K562 (cell line): ENCODE data around the gene RRAGD. TPM values are rescaled to one million over a fixed set of nuclear protein-coding genes. Genes with fewer than 3 reads are reported as not detected.

Source experiments
- BCOR ChIP-seq: fragments of 450-650 bp; IDR thresholded peaks from 2 replicates; pipeline ENCODE4 v1.6.1; 2016
- HOXB6 ChIP-seq: fragments of 250-450 bp; sonication (Bioruptor Pico); IDR thresholded peaks from 2 replicates; pipeline ENCODE4 v1.5.1; 2022; ENCODE audit warnings: mild to moderate bottlenecking, borderline replicate concordance
- MTF1 ChIP-seq: fragments of 250-450 bp; sonication (Bioruptor Pico); IDR thresholded peaks from 2 replicates; pipeline ENCODE4 v1.9.0; 2021; ENCODE audit warnings: moderate library complexity, mild to moderate bottlenecking, inconsistent platforms, borderline replicate concordance
- NR1H2 ChIP-seq: sonication (generic); formaldehyde crosslinking; IDR thresholded peaks from 2 replicates; pipeline ENCODE4 v1.4.0; 2020; ENCODE audit warnings: mild to moderate bottlenecking, missing genetic modification reagents
- SPI1 ChIP-seq: IDR thresholded peaks from 2 replicates; pipeline ENCODE4 v1.6.1; 2011; ENCODE audit warnings: low read depth, low read length, control low read depth, borderline replicate concordance
- ZBTB34 ChIP-seq: fragments of 250-450 bp; sonication (Bioruptor Pico); IDR thresholded peaks from 2 replicates; pipeline ENCODE4 v1.8.0; 2021; ENCODE audit warnings: mild to moderate bottlenecking, moderate library complexity
- ZNF263 ChIP-seq: sonication (generic); formaldehyde crosslinking; IDR thresholded peaks from 2 replicates; pipeline ENCODE4 v1.8.0; 2022; ENCODE audit warnings: mild to moderate bottlenecking, missing genetic modification reagents, borderline replicate concordance
- polyA plus RNA-seq, 8 experiments: library from polyadenylated mRNA; depleted of rRNA in 4 of 8; stranded (reverse) in 5 of 8; unstranded in 3 of 8; fragments of >200 nt; fragmentation: Nextera tagmentation in 2 of 8; fragmentation: Illumina TruSeq in 1 of 8; extraction: Ambion mirVana in 2 of 8; extraction: Trizol in 1 of 8; gene quantifications; 2 replicates each; pipeline versions ENCODE4 v1.2.1 to v1.2.3, GENCODE V29; 2011 to 2014; ENCODE audit warnings: inconsistent platforms in 1 of 8, missing spikeins in 1 of 8
- total RNA-seq, 7 experiments: library from RNA; depleted of rRNA in 6 of 7; stranded (reverse); fragments of >200 nt in 6 of 7; fragmentation: Illumina TruSeq in 2 of 7; extraction: Trizol in 2 of 7; gene quantifications; 2 replicates each; pipeline versions ENCODE4 v1.2.1 to v1.2.3, GENCODE V29; 2011 to 2021; ENCODE audit warnings: low replicate concordance in 1 of 7
- TF ChIP-seq, protein P1 (sequence below): fragments of 200-600 bp; sonication (generic); IDR thresholded peaks from one replicate; pipeline ENCODE4 v1.6.1; 2012; ENCODE audit warnings: mild to moderate bottlenecking, low read depth, low read length, inconsistent platforms
- TF ChIP-seq, protein P2 (sequence below): fragments of 150-350 bp; IDR thresholded peaks from 2 replicates; pipeline ENCODE4 v1.6.1; 2014; ENCODE audit warnings: low read depth, mild to moderate bottlenecking, low read length, borderline replicate concordance

The RRAGD gene
- total and polyA plus RNA-seq, 9 of the 15 experiments (the other 6 are each of a cell fraction or from before 2014, with no cell fraction given): 0.03 to 0.07 (median 0.04) TPM; not detected in 6

DNA sequence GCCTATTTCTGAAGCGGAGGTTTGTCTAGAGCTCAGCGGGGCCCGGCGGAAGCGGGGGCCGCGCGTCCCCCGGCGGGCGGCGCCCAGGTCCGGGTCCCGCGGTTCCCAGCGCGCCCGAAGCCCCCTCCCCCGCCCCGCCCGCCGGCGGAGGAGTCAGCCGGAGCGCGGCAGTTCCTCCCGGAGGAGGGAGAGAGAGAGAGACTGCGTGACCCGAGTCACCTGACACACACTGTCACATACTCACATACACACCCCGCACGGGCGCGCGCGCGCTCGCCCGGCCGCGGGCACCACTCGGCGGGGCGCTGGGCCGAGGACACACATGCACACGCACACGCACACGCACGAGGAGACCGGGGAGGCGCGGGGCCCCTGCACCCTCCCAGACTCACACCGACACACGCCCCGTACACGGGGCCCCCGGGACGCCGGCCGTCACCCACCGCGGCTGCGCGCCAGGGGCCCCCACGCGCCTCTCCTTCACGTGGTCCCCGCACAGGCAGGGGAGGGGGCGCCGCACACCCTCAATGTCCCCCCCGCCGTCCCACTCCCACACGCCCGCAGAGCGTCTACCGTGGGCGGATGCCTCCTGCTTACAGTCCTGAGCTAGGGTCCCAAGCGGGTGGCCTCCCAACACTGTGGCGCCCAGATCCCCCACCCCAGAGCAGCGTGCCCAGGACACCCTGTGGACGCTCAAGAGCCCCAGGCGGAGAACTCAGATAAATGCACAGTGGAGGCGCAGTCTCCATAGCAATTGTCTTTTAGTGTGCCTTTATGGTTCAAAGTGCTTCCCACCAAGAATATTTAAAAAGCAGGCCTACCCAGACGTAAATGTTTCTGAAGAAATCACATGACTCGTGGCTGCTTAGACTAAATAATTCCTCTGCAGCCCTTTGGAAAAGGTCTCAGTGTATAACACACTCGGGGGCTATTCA lies at the start of gene RRAGD (continued):
- TF ChIP-seq, protein P1, sequence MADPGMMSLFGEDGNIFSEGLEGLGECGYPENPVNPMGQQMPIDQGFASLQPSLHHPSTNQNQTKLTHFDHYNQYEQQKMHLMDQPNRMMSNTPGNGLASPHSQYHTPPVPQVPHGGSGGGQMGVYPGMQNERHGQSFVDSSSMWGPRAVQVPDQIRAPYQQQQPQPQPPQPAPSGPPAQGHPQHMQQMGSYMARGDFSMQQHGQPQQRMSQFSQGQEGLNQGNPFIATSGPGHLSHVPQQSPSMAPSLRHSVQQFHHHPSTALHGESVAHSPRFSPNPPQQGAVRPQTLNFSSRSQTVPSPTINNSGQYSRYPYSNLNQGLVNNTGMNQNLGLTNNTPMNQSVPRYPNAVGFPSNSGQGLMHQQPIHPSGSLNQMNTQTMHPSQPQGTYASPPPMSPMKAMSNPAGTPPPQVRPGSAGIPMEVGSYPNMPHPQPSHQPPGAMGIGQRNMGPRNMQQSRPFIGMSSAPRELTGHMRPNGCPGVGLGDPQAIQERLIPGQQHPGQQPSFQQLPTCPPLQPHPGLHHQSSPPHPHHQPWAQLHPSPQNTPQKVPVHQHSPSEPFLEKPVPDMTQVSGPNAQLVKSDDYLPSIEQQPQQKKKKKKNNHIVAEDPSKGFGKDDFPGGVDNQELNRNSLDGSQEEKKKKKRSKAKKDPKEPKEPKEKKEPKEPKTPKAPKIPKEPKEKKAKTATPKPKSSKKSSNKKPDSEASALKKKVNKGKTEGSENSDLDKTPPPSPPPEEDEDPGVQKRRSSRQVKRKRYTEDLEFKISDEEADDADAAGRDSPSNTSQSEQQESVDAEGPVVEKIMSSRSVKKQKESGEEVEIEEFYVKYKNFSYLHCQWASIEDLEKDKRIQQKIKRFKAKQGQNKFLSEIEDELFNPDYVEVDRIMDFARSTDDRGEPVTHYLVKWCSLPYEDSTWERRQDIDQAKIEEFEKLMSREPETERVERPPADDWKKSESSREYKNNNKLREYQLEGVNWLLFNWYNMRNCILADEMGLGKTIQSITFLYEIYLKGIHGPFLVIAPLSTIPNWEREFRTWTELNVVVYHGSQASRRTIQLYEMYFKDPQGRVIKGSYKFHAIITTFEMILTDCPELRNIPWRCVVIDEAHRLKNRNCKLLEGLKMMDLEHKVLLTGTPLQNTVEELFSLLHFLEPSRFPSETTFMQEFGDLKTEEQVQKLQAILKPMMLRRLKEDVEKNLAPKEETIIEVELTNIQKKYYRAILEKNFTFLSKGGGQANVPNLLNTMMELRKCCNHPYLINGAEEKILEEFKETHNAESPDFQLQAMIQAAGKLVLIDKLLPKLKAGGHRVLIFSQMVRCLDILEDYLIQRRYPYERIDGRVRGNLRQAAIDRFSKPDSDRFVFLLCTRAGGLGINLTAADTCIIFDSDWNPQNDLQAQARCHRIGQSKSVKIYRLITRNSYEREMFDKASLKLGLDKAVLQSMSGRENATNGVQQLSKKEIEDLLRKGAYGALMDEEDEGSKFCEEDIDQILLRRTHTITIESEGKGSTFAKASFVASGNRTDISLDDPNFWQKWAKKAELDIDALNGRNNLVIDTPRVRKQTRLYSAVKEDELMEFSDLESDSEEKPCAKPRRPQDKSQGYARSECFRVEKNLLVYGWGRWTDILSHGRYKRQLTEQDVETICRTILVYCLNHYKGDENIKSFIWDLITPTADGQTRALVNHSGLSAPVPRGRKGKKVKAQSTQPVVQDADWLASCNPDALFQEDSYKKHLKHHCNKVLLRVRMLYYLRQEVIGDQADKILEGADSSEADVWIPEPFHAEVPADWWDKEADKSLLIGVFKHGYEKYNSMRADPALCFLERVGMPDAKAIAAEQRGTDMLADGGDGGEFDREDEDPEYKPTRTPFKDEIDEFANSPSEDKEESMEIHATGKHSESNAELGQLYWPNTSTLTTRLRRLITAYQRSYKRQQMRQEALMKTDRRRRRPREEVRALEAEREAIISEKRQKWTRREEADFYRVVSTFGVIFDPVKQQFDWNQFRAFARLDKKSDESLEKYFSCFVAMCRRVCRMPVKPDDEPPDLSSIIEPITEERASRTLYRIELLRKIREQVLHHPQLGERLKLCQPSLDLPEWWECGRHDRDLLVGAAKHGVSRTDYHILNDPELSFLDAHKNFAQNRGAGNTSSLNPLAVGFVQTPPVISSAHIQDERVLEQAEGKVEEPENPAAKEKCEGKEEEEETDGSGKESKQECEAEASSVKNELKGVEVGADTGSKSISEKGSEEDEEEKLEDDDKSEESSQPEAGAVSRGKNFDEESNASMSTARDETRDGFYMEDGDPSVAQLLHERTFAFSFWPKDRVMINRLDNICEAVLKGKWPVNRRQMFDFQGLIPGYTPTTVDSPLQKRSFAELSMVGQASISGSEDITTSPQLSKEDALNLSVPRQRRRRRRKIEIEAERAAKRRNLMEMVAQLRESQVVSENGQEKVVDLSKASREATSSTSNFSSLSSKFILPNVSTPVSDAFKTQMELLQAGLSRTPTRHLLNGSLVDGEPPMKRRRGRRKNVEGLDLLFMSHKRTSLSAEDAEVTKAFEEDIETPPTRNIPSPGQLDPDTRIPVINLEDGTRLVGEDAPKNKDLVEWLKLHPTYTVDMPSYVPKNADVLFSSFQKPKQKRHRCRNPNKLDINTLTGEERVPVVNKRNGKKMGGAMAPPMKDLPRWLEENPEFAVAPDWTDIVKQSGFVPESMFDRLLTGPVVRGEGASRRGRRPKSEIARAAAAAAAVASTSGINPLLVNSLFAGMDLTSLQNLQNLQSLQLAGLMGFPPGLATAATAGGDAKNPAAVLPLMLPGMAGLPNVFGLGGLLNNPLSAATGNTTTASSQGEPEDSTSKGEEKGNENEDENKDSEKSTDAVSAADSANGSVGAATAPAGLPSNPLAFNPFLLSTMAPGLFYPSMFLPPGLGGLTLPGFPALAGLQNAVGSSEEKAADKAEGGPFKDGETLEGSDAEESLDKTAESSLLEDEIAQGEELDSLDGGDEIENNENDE: no peak
- TF ChIP-seq, protein P2, sequence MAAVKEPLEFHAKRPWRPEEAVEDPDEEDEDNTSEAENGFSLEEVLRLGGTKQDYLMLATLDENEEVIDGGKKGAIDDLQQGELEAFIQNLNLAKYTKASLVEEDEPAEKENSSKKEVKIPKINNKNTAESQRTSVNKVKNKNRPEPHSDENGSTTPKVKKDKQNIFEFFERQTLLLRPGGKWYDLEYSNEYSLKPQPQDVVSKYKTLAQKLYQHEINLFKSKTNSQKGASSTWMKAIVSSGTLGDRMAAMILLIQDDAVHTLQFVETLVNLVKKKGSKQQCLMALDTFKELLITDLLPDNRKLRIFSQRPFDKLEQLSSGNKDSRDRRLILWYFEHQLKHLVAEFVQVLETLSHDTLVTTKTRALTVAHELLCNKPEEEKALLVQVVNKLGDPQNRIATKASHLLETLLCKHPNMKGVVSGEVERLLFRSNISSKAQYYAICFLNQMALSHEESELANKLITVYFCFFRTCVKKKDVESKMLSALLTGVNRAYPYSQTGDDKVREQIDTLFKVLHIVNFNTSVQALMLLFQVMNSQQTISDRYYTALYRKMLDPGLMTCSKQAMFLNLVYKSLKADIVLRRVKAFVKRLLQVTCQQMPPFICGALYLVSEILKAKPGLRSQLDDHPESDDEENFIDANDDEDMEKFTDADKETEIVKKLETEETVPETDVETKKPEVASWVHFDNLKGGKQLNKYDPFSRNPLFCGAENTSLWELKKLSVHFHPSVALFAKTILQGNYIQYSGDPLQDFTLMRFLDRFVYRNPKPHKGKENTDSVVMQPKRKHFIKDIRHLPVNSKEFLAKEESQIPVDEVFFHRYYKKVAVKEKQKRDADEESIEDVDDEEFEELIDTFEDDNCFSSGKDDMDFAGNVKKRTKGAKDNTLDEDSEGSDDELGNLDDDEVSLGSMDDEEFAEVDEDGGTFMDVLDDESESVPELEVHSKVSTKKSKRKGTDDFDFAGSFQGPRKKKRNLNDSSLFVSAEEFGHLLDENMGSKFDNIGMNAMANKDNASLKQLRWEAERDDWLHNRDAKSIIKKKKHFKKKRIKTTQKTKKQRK: no peak
- TF ChIP-seq NR1H2 (CRISPR knock-in tag): no peak
- TF ChIP-seq ZNF263 (CRISPR knock-in tag): peak; percentile 55
- TF ChIP-seq MTF1 (CRISPR knock-in tag): no peak
- TF ChIP-seq HOXB6 (CRISPR knock-in tag): no peak
- TF ChIP-seq ZBTB34 (CRISPR knock-in tag): no peak
- no peak for TF ChIP-seq BCOR
- TF ChIP-seq SPI1: no peak
